Liver (tissue), 9 donors: Measurements from ENCODE around the gene C6orf89. TPM values are rescaled to one million over a fixed set of nuclear protein-coding genes. Genes with fewer than 3 reads are reported as not detected.

Source experiments
- DNase-seq: peaks from one replicate; pipeline ENCODE4 v3.0.0-alpha.2; 2017; ENCODE audit warnings: low spot score
- H3K27ac ChIP-seq, 2 donors: one replicate each; pipeline ENCODE4 v1.7.0; 2013; ENCODE audit warnings: inconsistent platforms in 2 of 2, low read length in 2 of 2, control low read depth in 1 of 2, low read depth in 1 of 2, mild to moderate bottlenecking in 1 of 2
- H3K27me3 ChIP-seq, 4 donors: one replicate each; pipeline versions ENCODE4 v1.6.1 to v1.7.0; 2013; ENCODE audit warnings: low read length in 3 of 4, inconsistent platforms in 1 of 4, mild to moderate bottlenecking in 1 of 4, moderate library complexity in 1 of 4; ENCODE audit not compliant: control insufficient read depth in 4 of 4, insufficient read depth in 4 of 4
- H3K36me3 ChIP-seq, 4 donors: one replicate each; pipeline versions ENCODE4 v1.6.1 to v1.7.0; 2013; ENCODE audit warnings: low read length in 3 of 4, mild to moderate bottlenecking in 3 of 4, low read depth in 1 of 4, moderate library complexity in 1 of 4; ENCODE audit not compliant: control insufficient read depth in 4 of 4, insufficient read depth in 3 of 4
- H3K4me1 ChIP-seq, 4 donors: one replicate each; pipeline versions ENCODE4 v1.6.1 to v1.7.0; 2013; ENCODE audit warnings: low read length in 3 of 4, mild to moderate bottlenecking in 3 of 4, moderate library complexity in 1 of 4; ENCODE audit not compliant: control insufficient read depth in 4 of 4, insufficient read depth in 4 of 4
- H3K4me3 ChIP-seq, 3 donors: one replicate each; pipeline versions ENCODE4 v1.6.1 to v1.7.0; 2013; ENCODE audit warnings: low read length in 3 of 3, control low read depth in 1 of 3, low read depth in 1 of 3, mild to moderate bottlenecking in 1 of 3
- H3K9ac ChIP-seq, 2 donors: one replicate each; pipeline ENCODE4 v1.7.0; 2013; ENCODE audit warnings: low read length in 2 of 2, mild to moderate bottlenecking in 2 of 2, moderate library complexity in 2 of 2, control low read depth in 1 of 2, low read depth in 1 of 2
- H3K9me3 ChIP-seq, 4 donors: one replicate each; pipeline versions ENCODE4 v1.6.1 to v1.7.0; 2013; ENCODE audit warnings: low read length in 3 of 4; ENCODE audit not compliant: control insufficient read depth in 4 of 4
- EGR1 ChIP-seq, 2 donors: IDR thresholded peaks; 2 replicates each; pipeline ENCODE4 v1.6.1; 2016 to 2018; ENCODE audit warnings: antibody characterized with exemption in 2 of 2, low read depth in 2 of 2
- FOXA1 ChIP-seq: IDR thresholded peaks from 2 replicates; pipeline ENCODE4 v1.6.1; 2016; ENCODE audit warnings: antibody characterized with exemption
- FOXA2 ChIP-seq: IDR thresholded peaks from 2 replicates; pipeline ENCODE4 v1.6.1; 2016; ENCODE audit warnings: antibody characterized with exemption
- GABPA ChIP-seq, 2 donors: IDR thresholded peaks in 1 of 2; conservative IDR thresholded peaks in 1 of 2; 2 replicates each; pipeline ENCODE4 v1.6.1; 2016; ENCODE audit warnings: antibody characterized with exemption in 2 of 2, mild to moderate bottlenecking in 1 of 2, moderate library complexity in 1 of 2
- HNF4A ChIP-seq, 2 donors: conservative IDR thresholded peaks; 2 replicates each; pipeline ENCODE4 v1.6.1; 2016; ENCODE audit warnings: antibody characterized with exemption in 2 of 2, mild to moderate bottlenecking in 2 of 2
- HNF4G ChIP-seq: IDR thresholded peaks from 2 replicates; pipeline ENCODE4 v1.6.1; 2016; ENCODE audit warnings: antibody characterized with exemption
- JUND ChIP-seq, 2 donors: IDR thresholded peaks; 2 replicates each; pipeline ENCODE4 v1.6.1; 2016; ENCODE audit warnings: antibody characterized with exemption in 2 of 2
- MAX ChIP-seq: IDR thresholded peaks from 2 replicates; pipeline ENCODE4 v1.6.1; 2016; ENCODE audit warnings: antibody characterized with exemption
- NR2F2 ChIP-seq: IDR thresholded peaks from 2 replicates; pipeline ENCODE4 v1.6.1; 2016; ENCODE audit warnings: antibody characterized with exemption
- RAD21 ChIP-seq, 2 donors: IDR thresholded peaks; 2 replicates each; pipeline ENCODE4 v1.6.1; 2016; ENCODE audit warnings: antibody characterized with exemption in 2 of 2, mild to moderate bottlenecking in 2 of 2
- RXRA ChIP-seq, 2 donors: IDR thresholded peaks; 2 replicates each; pipeline ENCODE4 v1.6.1; 2017 to 2018; ENCODE audit warnings: antibody characterized with exemption in 2 of 2, mild to moderate bottlenecking in 1 of 2
- SP1 ChIP-seq: IDR thresholded peaks from 2 replicates; pipeline ENCODE4 v1.6.1; 2018; ENCODE audit warnings: antibody characterized with exemption, mild to moderate bottlenecking
- TAF1 ChIP-seq: conservative IDR thresholded peaks from 2 replicates; pipeline ENCODE4 v1.6.1; 2016; ENCODE audit warnings: antibody characterized with exemption, mild to moderate bottlenecking
- YY1 ChIP-seq: IDR thresholded peaks from 2 replicates; pipeline ENCODE4 v1.6.1; 2016; ENCODE audit warnings: antibody characterized with exemption, mild to moderate bottlenecking
- ZBTB33 ChIP-seq: IDR thresholded peaks from 2 replicates; pipeline ENCODE4 v1.6.1; 2016; ENCODE audit warnings: antibody characterized with exemption
- WGBS: extraction: QIAGEN DNeasy Blood & Tissue Kit; methylation state at CpG from one replicate; pipeline ENCODE4 v1.1.7; 2013; 5-methylcytosine and 5-hydroxymethylcytosine counted together
- polyA plus RNA-seq, 2 donors: library from polyadenylated mRNA; stranded (reverse) in 1 of 2; unstranded in 1 of 2; fragments of 200-250 nt in 1 of 2; fragments of >200 nt in 1 of 2; fragmentation: Nextera tagmentation in 1 of 2; extraction: Ambion mirVana in 1 of 2; gene quantifications; one replicate each; pipeline versions ENCODE4 v1.2.1 to v1.2.3, GENCODE V29; 2013 to 2015
- total RNA-seq, 2 donors: library from RNA; depleted of rRNA; stranded (reverse); fragments of >200 nt; gene quantifications; one replicate each; pipeline ENCODE4 v1.2.3, GENCODE V29; 2014
- TF ChIP-seq, protein P1 (sequence below): fragments of 150-350 bp; IDR thresholded peaks from 2 replicates; pipeline ENCODE4 v1.5.1; 2017; ENCODE audit warnings: improper control_type of control experiment, low read depth, low read length; ENCODE audit not compliant: missing input control
- TF ChIP-seq, protein P2 (sequence below): IDR thresholded peaks from 2 replicates; pipeline ENCODE4 v1.6.1; 2016; ENCODE audit warnings: antibody characterized with exemption
- TF ChIP-seq, protein P3 (sequence below): IDR thresholded peaks from 2 replicates; pipeline ENCODE4 v1.6.1; 2016; ENCODE audit warnings: antibody characterized with exemption, mild to moderate bottlenecking
- donor health status: healthy.
- donor health status: healthy.
- donor health status: healthy.
- donor health status: healthy.
- donor health status: healthy.

The C6orf89 gene
- total and polyA plus RNA-seq, 4 donors = 14.0 to 27.2 (median 21.0) TPM

DNA sequence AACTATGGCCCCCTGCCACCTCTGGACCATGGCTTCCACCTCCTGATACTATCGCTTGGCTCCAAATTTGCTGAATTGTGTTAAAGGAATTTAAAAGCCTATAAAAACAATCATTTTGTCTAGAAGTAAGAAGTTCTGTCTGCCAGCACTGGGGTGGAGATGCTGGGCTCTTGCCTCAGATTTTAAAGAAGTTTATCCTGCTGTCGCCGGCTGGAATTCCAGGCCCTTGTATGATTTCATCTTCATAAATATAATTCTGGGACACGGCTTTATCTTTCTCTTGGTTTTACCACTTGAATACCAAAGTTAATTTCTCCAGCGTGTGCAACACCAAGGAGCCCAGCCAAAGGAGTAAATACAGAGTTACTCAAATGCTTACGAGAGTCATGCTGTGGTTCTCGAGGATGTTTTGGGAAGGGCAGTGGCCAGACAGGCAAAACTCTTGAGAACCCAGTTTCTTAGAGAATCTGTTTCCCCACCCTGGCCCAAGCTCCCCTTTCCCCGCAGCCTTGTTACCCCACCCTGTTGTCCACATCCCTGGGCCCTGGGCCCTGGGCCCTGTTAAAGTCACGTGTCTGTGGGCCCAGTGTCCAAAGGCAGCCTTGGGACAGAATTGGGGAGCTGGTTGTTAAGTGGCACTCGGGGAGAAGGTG lies 31.9 kb downstream of the C6orf89 start:
- 97% methylated on average over 10 of the region's 10 CpGs for WGBS
- peaks cover 5 to 49% (median 29%) of the 10 kb centered on the region in 4 donors for H3K36me3 ChIP-seq
- TF ChIP-seq NR2F2 (no peak), RAD21 (IDR thresholded peaks at IDR 0.05) (no peak), ZBTB33 (no peak), HNF4G (no peak), GABPA (IDR thresholded peaks at IDR 0.05 in 1 of 2, conservative IDR thresholded peaks at IDR 0.05 in 1 of 2) (no peak), RXRA (IDR thresholded peaks at IDR 0.05) (no peak), TAF1 (no peak), EGR1 (IDR thresholded peaks at IDR 0.05; ENCODE audit: low read depth in 2 of 2) (no peak), HNF4A (conservative IDR thresholded peaks at IDR 0.05) (no peak), YY1 (no peak), FOXA2 (no peak), JUND (IDR thresholded peaks at IDR 0.05) (no peak), MAX (no peak), SP1 (no peak), FOXA1 (no peak)
- TF ChIP-seq, protein P1, sequence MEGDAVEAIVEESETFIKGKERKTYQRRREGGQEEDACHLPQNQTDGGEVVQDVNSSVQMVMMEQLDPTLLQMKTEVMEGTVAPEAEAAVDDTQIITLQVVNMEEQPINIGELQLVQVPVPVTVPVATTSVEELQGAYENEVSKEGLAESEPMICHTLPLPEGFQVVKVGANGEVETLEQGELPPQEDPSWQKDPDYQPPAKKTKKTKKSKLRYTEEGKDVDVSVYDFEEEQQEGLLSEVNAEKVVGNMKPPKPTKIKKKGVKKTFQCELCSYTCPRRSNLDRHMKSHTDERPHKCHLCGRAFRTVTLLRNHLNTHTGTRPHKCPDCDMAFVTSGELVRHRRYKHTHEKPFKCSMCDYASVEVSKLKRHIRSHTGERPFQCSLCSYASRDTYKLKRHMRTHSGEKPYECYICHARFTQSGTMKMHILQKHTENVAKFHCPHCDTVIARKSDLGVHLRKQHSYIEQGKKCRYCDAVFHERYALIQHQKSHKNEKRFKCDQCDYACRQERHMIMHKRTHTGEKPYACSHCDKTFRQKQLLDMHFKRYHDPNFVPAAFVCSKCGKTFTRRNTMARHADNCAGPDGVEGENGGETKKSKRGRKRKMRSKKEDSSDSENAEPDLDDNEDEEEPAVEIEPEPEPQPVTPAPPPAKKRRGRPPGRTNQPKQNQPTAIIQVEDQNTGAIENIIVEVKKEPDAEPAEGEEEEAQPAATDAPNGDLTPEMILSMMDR = no peak
- TF ChIP-seq, protein P2, sequence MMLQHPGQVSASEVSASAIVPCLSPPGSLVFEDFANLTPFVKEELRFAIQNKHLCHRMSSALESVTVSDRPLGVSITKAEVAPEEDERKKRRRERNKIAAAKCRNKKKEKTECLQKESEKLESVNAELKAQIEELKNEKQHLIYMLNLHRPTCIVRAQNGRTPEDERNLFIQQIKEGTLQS = no peak
- TF ChIP-seq, protein P3, sequence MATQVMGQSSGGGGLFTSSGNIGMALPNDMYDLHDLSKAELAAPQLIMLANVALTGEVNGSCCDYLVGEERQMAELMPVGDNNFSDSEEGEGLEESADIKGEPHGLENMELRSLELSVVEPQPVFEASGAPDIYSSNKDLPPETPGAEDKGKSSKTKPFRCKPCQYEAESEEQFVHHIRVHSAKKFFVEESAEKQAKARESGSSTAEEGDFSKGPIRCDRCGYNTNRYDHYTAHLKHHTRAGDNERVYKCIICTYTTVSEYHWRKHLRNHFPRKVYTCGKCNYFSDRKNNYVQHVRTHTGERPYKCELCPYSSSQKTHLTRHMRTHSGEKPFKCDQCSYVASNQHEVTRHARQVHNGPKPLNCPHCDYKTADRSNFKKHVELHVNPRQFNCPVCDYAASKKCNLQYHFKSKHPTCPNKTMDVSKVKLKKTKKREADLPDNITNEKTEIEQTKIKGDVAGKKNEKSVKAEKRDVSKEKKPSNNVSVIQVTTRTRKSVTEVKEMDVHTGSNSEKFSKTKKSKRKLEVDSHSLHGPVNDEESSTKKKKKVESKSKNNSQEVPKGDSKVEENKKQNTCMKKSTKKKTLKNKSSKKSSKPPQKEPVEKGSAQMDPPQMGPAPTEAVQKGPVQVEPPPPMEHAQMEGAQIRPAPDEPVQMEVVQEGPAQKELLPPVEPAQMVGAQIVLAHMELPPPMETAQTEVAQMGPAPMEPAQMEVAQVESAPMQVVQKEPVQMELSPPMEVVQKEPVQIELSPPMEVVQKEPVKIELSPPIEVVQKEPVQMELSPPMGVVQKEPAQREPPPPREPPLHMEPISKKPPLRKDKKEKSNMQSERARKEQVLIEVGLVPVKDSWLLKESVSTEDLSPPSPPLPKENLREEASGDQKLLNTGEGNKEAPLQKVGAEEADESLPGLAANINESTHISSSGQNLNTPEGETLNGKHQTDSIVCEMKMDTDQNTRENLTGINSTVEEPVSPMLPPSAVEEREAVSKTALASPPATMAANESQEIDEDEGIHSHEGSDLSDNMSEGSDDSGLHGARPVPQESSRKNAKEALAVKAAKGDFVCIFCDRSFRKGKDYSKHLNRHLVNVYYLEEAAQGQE = no peak
- no peak for DNase-seq
- H3K9ac ChIP-seq = no peak overlapping the region
- H3K4me3 ChIP-seq = no peak overlapping the region
- no peak overlapping the region for H3K27ac ChIP-seq
- H3K4me1 ChIP-seq = peaks cover 0 to 8% (median 6%) of the 10 kb centered on the region in 4 donors
- H3K27me3 ChIP-seq = no peaks in the 10 kb centered on the region
- H3K9me3 ChIP-seq = no peaks in the 10 kb centered on the region
